ENCODE results near the gene SLIT3.

Gene SLIT3

DNA sequence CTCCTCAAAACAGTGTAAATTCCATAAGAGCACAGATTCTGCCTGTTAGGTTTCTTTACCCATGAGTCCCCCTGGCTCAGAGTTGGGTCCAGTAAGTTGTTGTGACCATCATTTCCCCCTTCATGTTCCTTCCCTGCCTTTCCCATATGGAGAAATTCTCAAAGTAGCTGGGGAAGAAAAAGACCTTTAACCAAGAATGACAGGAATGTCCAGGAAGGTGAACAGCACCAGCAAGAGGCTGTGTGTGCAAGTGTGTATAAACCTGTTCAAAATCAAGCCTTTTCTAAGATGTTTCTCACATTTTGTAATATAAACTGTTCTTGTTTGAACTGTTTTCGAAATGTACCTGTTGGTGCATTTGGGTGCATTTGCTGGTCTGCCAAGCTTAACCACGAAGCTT lies 238.2 kb downstream of the SLIT3 start:
- DNase-seq (ENCODE audit: low read depth): no peak
- H3K4me3 ChIP-seq (ENCODE audit: low read depth, low read length): no peak overlapping the region
- TF ChIP-seq, protein P1, sequence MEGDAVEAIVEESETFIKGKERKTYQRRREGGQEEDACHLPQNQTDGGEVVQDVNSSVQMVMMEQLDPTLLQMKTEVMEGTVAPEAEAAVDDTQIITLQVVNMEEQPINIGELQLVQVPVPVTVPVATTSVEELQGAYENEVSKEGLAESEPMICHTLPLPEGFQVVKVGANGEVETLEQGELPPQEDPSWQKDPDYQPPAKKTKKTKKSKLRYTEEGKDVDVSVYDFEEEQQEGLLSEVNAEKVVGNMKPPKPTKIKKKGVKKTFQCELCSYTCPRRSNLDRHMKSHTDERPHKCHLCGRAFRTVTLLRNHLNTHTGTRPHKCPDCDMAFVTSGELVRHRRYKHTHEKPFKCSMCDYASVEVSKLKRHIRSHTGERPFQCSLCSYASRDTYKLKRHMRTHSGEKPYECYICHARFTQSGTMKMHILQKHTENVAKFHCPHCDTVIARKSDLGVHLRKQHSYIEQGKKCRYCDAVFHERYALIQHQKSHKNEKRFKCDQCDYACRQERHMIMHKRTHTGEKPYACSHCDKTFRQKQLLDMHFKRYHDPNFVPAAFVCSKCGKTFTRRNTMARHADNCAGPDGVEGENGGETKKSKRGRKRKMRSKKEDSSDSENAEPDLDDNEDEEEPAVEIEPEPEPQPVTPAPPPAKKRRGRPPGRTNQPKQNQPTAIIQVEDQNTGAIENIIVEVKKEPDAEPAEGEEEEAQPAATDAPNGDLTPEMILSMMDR (IDR thresholded peaks at IDR 0.05; ENCODE audit: insufficient read depth, low read depth, low read length, missing control alignments): no peak

DNA sequence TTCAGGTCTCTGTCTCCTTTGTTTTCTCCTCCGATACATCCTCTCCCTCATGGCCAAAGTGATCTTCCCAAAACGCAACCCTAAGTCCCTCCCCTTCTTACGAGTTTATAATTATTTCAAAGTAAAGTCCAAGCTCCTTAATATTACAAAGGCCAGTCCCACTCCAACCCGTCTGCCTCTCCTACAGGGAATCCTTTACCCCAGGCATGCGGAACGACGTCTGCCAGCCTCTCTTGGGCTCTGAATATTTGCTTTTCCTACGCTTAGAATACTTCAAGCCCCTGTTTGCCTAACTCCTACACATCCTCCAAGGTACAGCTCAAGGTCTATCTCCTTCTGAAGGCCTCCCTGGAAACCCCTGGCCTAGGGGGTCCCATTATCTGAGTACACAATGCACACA lies 246.4 kb downstream of the SLIT3 start:
- no peak for DNase-seq (ENCODE audit: low read depth)

DNA sequence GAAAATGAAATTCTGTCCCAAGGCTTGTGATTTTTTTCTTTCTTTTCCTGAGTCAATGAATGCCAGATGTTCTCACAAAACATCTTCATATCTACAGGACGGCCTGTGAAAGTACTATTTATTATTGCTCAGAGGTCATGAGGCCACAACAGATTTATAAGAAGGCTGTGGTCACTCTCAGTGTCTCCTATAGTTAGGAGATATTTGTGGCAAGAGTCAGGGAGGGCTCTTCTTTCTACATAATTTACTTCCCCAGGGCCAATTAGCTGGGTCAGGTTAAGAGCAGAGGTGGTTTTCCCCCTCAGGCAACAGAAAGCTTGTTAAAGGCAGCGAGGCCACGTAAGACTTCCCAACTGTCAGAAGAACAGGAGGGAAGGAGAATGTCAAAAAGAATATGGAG lies 248.7 kb downstream of the SLIT3 start:
- no peak overlapping the region for H3K4me3 ChIP-seq (ENCODE audit: low read depth, low read length)
- TF ChIP-seq, protein P1 (IDR thresholded peaks at IDR 0.05; ENCODE audit: insufficient read depth, low read depth, low read length, missing control alignments): no peak
- DNase-seq (ENCODE audit: low read depth): no peak

More for the DNA sequence above, 246.4 kb downstream of the SLIT3 start:
- TF ChIP-seq, protein P1 (IDR thresholded peaks at IDR 0.05; ENCODE audit: insufficient read depth, low read depth, low read length, missing control alignments): no peak
- no peak overlapping the region for H3K4me3 ChIP-seq (ENCODE audit: low read depth, low read length)

DNA sequence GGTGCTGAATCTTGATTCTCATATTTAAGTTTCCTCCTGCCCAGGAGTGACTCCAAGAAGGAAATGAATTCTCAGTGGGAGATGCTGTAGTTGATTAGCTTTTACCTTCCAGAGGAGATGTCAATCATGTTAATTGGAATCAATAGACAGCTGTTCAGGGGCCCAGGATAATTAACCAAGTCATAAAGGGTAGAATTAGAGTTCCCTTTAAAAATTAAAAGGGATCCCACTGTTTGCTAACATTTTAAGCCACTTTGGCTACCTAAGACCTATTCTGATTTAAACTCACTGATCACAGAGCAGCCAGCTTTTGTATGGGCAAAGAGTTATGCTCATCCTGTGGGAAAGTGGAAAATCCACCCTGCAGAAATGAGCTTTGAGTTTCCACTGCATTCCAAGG lies 249.6 kb downstream of the SLIT3 start:
- DNase-seq (ENCODE audit: low read depth): no peak
- no peak overlapping the region for H3K4me3 ChIP-seq (ENCODE audit: low read depth, low read length)
- TF ChIP-seq, protein P1 (IDR thresholded peaks at IDR 0.05; ENCODE audit: insufficient read depth, low read depth, low read length, missing control alignments): no peak

DNA sequence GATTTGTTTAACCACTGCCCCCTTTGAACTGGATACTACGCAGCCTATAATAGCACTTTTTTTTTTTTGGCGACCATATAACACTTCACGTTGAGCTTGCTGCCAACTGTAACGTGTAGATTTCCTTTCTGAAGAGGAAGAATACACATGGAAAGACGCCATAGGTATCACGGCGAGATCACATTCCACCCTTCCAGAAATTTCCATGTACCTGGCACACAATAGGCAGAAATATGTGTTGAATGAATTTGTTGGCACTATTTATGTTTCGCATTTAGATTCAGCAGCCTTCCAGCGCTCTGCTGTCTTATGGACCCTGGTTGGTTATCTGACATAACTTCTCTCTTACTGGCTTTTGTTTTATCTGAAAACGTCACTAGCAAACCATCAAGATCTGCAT lies 250.3 kb downstream of the SLIT3 start:
- TF ChIP-seq, protein P1 (IDR thresholded peaks at IDR 0.05; ENCODE audit: insufficient read depth, low read depth, low read length, missing control alignments): no peak
- no peak overlapping the region for H3K4me3 ChIP-seq (ENCODE audit: low read depth, low read length)
- no peak for DNase-seq (ENCODE audit: low read depth)

DNA sequence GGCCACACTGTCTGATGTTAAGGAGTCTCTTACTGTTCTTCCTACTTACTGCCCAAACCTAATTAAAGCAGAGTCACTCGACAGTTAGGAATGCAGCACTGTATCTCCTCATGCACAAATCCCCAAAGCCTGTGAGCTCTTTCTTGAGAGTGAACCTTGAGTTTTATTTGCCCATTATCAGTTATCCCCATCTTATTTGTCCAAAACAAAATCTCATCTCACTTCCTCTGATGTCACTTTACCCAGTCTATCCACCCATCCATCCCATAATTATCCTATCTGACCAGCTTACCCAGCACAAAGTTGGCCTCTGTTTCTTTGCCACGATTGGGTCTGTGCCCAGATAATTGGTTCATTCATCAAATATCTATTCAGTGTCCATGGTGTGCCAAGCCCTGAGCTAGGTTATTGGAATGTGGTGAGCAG lies 250.8 kb downstream of the SLIT3 start:
- TF ChIP-seq, protein P1 (IDR thresholded peaks at IDR 0.05; ENCODE audit: insufficient read depth, low read depth, low read length, missing control alignments): no peak
- no peak for DNase-seq (ENCODE audit: low read depth)
- H3K4me3 ChIP-seq (ENCODE audit: low read depth, low read length): no peak overlapping the region

DNA sequence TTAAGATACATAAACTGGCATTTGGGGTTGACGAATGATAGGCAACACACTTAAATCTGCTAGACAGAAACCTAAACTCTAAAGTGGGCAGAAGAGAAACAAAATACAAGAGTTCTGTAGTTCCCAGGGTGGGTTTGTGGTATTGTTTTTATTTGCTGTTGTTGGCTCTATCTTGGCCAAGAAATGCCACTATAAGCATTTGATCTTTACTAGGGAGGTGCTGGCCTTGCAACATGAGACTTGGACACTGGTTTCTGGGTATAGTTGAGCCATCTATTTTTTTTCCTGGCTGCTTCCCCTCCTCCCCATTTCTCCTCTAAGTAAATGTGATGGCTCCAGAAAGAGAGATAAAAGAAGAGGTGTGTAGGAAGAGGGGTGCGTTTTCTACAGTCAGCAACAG lies 251.2 kb downstream of the SLIT3 start:
- no peak for DNase-seq (ENCODE audit: low read depth)
- H3K4me3 ChIP-seq (ENCODE audit: low read depth, low read length): no peak overlapping the region
- TF ChIP-seq, protein P1 (IDR thresholded peaks at IDR 0.05; ENCODE audit: insufficient read depth, low read depth, low read length, missing control alignments): no peak

Measured in GM12865 (cell line).